ENCODE measurements around the gene POLR3H.
"Not testable (repeated sequence)": the region's sequence is repeated elsewhere in the genome, so short reads cannot be mapped to it uniquely, and the experiment has no call there.

POLR3H gene

DNA sequence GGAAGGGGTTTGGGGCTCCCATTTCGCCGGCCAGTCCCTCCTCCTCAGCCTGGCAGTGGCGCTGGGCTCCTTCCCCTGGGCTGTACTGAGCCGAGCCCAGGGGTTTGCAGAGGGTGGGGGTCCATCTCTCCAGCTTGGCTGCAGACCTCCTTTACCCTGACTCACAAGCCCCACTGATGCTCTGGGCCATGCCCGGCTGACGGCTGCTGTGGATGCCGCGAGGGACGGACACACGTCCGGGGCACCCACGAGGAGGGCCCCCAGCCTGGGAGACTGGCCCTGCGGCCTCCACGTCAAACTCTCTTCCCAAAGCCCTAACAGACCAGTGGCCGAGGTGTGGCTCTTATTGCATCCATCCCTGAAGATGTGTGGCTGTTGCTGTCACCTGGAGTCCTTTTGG lies 31.3 kb upstream of the POLR3H start:
- H3K4me1 Mint-ChIP-seq (ENCODE audit: low read depth in 2 of 2): no peaks in the 10 kb centered on the region
- H3K9me3 Mint-ChIP-seq: no peaks in the 10 kb centered on the region
- ATAC-seq (replicated peaks): no peak
- no peak for DNase-seq
- peaks cover 8% of the 10 kb centered on the region for H3K36me3 Mint-ChIP-seq (ENCODE audit: insufficient read depth)
- no peak overlapping the region for H3K4me3 Mint-ChIP-seq
- H3K27me3 Mint-ChIP-seq: no peaks in the 10 kb centered on the region
- H3K27ac Mint-ChIP-seq: peak overlapping the region in 1 of 2 donors; percentile 38

DNA sequence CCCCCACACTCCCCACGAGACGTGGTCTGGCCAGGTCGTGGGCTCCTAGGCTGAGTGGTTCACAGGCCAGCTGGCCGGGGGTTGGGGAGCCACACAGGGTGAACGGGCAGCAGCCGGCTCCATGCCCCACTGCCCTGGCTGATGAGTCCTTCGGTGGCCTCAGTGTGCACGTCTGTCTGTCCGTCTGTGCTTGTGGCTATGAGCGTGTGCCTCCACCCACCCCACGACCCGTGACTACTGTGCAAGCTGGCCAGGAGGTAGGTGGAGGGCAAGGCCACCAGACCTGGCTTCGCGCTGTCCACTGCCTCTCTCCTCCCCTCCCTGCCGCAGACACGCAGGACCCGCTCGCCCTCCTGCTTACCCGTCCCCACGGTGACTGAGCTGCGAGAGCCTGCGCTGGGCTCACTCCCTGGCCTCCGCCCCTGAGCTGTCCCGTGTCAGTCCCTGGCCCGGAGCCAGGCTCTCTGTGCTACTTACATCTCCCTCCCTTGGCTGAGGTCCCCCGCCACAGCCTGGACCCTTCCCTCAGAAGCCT lies 30.6 kb upstream of the POLR3H start:
- no peak for DNase-seq
- Mint-ChIP-seq H3K27ac (no peak overlapping the region), H3K4me3 (no peak overlapping the region), H3K4me1 (ENCODE audit: low read depth in 2 of 2) (no peaks in the 10 kb centered on the region), H3K27me3 (no peaks in the 10 kb centered on the region), H3K9me3 (no peaks in the 10 kb centered on the region), H3K36me3 (ENCODE audit: insufficient read depth) (peaks cover 8% of the 10 kb centered on the region)
- no peak for ATAC-seq (replicated peaks)

DNA sequence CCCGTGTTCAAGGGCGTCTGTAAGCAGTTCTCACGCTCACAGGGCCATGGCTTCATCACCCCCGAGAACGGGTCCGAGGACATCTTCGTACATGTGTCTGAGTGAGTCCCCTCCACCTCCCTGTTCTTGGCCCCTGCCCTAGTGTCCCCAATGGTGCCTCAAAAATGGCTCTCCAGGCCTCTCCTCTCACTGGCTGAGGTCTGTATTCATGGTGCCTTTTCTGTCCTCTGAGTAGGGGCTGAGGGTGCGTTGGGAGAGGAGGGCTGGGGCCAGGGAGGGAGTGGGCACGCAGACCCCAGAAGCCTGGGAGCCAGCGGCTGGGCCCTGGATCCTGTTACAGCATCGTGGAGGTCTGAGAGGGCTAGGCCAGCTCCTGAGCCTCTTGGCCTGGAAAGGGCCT lies 29.4 kb upstream of the POLR3H start:
- no peak overlapping the region for H3K4me3 Mint-ChIP-seq
- DNase-seq (no peak), ATAC-seq (replicated peaks) (no peak)
- peaks cover 8% of the 10 kb centered on the region for H3K36me3 Mint-ChIP-seq (ENCODE audit: insufficient read depth)
- H3K27me3 Mint-ChIP-seq: no peaks in the 10 kb centered on the region
- no peak overlapping the region for H3K27ac Mint-ChIP-seq
- no peaks in the 10 kb centered on the region for H3K9me3 Mint-ChIP-seq
- H3K4me1 Mint-ChIP-seq (ENCODE audit: low read depth in 2 of 2): no peaks in the 10 kb centered on the region

DNA sequence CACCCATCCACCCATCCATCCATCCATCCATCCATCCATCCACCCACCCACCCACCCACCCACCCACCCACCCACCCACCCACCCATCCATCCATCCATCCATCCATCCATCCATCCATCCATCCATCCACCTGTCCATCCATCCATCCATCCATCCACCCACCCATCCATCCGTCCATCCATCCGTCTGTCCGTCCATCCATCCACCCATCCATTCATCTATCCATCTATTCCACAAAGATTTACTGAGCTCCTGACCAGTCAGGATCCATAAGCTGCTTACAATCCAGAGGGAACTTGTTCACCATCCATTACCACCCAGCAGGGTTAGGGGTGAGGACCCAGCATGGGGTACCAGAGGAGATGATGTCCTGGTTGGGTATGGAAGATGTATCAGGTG lies 28.0 kb upstream of the POLR3H start:
- not testable (repeated sequence) for H3K9me3 Mint-ChIP-seq; H3K27me3 Mint-ChIP-seq; ATAC-seq (replicated peaks); DNase-seq; H3K36me3 Mint-ChIP-seq (ENCODE audit: insufficient read depth); H3K4me3 Mint-ChIP-seq; H3K4me1 Mint-ChIP-seq (ENCODE audit: low read depth in 2 of 2)
- peak overlapping the region in 1 of 2 donors; percentile 56 for H3K27ac Mint-ChIP-seq

DNA sequence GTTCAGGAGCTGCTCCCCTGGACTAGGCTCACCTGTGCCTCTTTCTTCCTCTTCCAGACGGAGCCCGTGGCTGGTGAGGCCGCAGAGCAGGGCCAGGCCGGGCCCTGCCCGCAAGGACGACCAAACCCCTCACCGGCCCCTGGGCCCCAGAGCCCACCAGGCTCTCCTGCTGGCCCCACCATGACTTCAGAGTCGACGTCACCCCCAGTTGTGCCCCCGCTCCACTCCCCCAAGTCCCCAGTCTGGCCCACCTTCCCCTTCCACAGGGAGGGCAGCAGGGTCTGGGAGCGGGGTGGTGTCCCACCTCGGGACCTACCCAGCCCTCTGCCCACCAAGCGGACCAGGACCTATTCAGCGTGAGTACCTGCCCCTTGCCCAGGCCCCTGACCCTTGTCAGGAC lies 27.5 kb upstream of the POLR3H start:
- Mint-ChIP-seq H3K4me1 (ENCODE audit: low read depth in 2 of 2) (no peaks in the 10 kb centered on the region), H3K27ac (no peak overlapping the region), H3K4me3 (no peak overlapping the region), H3K27me3 (no peaks in the 10 kb centered on the region), H3K36me3 (ENCODE audit: insufficient read depth) (peaks cover 3% of the 10 kb centered on the region), H3K9me3 (no peaks in the 10 kb centered on the region)
- no peak for ATAC-seq (replicated peaks)
- no peak for DNase-seq

DNA sequence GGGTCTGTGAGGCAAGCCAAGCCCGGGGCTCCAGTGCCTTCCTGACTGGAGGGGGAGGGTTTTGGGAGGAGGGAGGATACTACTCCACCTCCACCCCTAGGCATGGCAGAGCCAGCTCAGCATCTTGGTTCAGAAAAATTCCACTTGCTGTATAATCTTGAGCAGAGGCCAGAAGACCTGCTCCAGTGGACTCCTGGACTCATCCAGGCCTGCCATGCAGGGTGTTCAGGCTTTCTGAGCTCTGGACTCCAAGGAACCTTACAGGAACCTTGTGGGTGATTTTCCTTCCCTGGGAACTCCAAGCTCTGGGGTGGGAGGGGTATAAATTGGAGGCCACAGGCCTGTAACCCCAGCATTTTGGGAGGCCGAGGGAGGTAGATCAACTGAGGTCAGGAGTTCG lies 26.0 kb upstream of the POLR3H start:
- H3K27ac Mint-ChIP-seq: peak overlapping the region in 1 of 2 donors; percentile 44
- DNase-seq (no peak), ATAC-seq (replicated peaks) (no peak)
- H3K36me3 Mint-ChIP-seq (ENCODE audit: insufficient read depth): peaks cover 3% of the 10 kb centered on the region
- H3K4me3 Mint-ChIP-seq: no peak overlapping the region
- H3K27me3 Mint-ChIP-seq: no peaks in the 10 kb centered on the region
- no peaks in the 10 kb centered on the region for H3K9me3 Mint-ChIP-seq
- no peaks in the 10 kb centered on the region for H3K4me1 Mint-ChIP-seq (ENCODE audit: low read depth in 2 of 2)

DNA sequence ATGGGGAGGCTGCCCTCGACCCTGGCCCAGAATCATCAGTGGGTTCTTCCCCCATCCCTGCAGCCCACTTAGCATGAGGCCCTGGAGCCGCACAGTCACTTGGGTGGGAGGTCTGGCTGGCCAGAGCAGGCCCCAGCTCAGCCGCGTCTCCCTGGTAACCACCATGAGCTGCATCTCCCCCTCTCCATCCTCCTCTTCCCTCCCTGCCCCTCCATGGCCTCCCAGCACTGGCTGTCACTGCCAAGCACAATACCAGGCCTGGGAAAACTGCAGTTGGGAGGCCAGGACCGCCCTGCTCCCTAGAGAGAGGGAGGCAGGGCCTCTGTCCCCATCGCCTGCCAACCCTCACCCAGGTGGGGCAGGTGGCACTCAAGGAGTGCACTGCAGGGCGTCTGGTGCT lies 24.5 kb upstream of the POLR3H start:
- Mint-ChIP-seq H3K27me3 (no peaks in the 10 kb centered on the region), H3K4me1 (ENCODE audit: low read depth in 2 of 2) (no peaks in the 10 kb centered on the region), H3K4me3 (no peak overlapping the region), H3K27ac (no peak overlapping the region), H3K36me3 (ENCODE audit: insufficient read depth) (no peaks in the 10 kb centered on the region), H3K9me3 (no peaks in the 10 kb centered on the region)
- ATAC-seq (replicated peaks) (no peak), DNase-seq (no peak)

DNA sequence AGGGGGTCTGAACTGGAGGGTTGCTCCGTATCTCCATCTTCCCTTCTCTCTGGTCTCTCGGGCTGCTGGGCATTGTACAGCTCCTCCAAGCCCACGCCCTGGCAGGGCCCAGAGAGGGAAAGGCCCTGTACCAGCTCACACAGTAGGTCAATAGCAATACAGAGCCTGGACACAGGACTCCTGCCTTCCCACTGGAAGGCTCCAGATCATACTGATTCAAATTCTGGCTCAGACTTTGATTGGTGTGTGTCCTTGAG lies 23.2 kb upstream of the POLR3H start:
- no peaks in the 10 kb centered on the region for H3K9me3 Mint-ChIP-seq
- no peaks in the 10 kb centered on the region for H3K4me1 Mint-ChIP-seq (ENCODE audit: low read depth in 2 of 2)
- ATAC-seq (replicated peaks) (no peak), DNase-seq (no peak)
- H3K36me3 Mint-ChIP-seq (ENCODE audit: insufficient read depth): no peaks in the 10 kb centered on the region
- no peak overlapping the region for H3K27ac Mint-ChIP-seq
- no peak overlapping the region for H3K4me3 Mint-ChIP-seq
- H3K27me3 Mint-ChIP-seq: peaks cover 0 to 6% of the 10 kb centered on the region in 2 donors

DNA sequence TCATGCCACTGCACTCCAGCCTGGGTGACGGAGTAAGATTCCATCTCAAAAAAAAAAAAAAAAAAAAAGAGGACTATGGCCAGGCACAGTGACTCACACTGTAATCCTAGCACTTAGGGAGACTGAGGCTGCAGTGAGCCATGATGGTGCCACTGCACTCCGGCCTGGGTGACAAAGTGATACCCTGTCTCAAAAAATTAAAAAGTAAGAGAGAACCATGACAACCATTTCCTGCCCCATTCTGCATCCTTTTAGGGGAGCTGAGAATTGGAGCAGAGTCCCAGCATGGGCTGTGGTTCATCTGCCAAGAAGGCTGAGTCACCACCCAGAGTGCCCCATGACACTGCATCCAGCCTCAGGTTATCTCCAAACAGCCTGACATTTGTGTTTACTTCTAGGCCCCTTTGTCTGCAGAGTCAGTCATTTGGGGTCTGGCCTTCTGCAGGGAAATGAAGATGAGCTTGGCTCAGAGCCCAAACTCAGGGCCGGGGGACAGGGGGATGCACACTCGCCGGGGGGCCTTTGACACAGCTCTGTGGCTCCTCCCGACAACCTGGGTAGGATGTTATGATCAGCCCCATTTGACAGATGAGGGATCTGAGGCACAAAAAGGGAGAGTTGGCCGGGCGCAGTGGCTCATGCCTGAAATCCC lies 21.3 kb upstream of the POLR3H start:
- no peak overlapping the region for H3K4me3 Mint-ChIP-seq
- no peaks in the 10 kb centered on the region for H3K9me3 Mint-ChIP-seq
- H3K27me3 Mint-ChIP-seq: peaks cover 7 to 25% of the 10 kb centered on the region in 2 donors
- H3K36me3 Mint-ChIP-seq (ENCODE audit: insufficient read depth): no peaks in the 10 kb centered on the region
- H3K4me1 Mint-ChIP-seq (ENCODE audit: low read depth in 2 of 2): no peaks in the 10 kb centered on the region
- ATAC-seq (replicated peaks): peak; percentile 41
- H3K27ac Mint-ChIP-seq: no peak overlapping the region
- no peak for DNase-seq

DNA sequence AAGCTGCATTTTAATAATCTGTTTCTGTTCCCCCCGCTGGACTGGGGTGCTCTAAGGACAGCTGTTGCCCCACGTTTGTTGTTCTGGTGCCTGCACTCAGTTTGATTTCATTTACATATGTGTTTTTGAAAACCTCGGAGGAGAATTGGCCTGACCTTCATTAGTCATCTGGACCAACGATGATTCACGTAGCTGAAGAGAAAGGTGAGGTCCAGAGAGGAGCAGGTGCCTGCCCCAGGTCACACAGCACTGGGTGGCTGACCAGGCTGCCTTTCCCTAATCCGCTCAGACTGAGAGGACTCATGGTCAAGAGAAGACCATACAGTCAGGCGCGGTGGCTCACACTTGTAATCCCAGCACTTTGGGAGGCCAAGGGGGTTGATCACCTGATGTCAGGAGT lies 20.3 kb upstream of the POLR3H start:
- ATAC-seq (replicated peaks): no peak
- H3K4me1 Mint-ChIP-seq (ENCODE audit: low read depth in 2 of 2): no peaks in the 10 kb centered on the region
- peaks cover 7 to 35% of the 10 kb centered on the region in 2 donors for H3K27me3 Mint-ChIP-seq
- DNase-seq: no peak
- H3K4me3 Mint-ChIP-seq: no peak overlapping the region
- H3K27ac Mint-ChIP-seq: no peak overlapping the region
- no peaks in the 10 kb centered on the region for H3K9me3 Mint-ChIP-seq
- no peaks in the 10 kb centered on the region for H3K36me3 Mint-ChIP-seq (ENCODE audit: insufficient read depth)

DNA sequence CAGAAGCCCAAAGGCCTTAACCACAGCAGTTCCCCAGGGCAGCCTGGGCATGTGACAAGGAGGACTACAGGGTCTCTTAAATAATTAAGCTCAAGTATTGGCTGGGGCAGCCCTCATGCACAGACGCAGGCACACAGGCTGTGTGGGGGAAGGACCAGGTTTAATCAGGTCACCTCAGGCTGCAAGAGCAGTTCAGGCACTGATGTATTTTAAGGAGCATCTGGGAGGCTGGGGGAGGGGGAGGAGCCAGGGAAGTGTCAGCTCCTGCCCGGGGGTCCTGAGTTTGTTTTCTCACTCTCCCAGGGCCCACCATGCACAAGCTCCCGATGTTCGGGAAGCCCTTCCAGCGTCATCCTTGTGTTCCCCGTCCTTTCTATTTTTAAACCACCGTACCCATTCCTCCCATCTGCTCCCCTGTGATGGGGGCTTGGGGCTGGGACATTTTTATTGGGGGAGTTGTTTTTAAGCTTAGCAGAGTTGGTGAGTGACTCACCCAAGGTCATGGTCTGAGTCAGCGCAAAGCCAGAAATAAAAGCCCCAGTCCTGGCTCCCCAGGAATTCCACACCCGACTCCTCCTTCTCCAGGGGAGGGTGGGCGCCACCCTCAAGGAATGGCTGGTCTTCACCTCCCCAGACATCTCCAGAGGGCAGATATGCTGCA lies 18.9 kb upstream of the POLR3H start:
- Mint-ChIP-seq H3K4me3 (no peak overlapping the region), H3K36me3 (ENCODE audit: insufficient read depth) (no peaks in the 10 kb centered on the region), H3K9me3 (no peaks in the 10 kb centered on the region), H3K27ac (no peak overlapping the region), H3K27me3 (peaks cover 7 to 44% of the 10 kb centered on the region in 2 donors), H3K4me1 (ENCODE audit: low read depth in 2 of 2) (no peaks in the 10 kb centered on the region)
- ATAC-seq (replicated peaks): no peak
- no peak for DNase-seq

DNA sequence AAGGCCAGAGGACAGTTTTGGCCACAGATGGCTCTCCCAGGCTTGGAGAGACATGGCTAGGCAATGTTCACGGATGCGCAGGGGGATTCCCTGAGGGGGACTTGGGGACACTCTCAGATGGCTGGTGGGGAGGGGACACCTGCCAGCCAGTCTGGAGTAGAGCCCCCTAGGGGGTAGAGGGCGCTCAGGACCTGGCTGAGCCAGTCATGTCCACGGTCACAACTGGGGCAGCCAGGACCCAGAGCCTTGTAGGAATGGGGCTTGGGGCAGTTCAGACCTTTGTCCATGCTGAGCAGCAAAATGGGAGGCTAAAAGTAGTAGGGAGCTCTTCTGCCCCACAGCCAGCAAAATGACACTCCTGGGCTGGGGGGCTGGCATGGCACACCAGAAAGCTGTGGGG lies 18.2 kb upstream of the POLR3H start:
- no peaks in the 10 kb centered on the region for H3K4me1 Mint-ChIP-seq (ENCODE audit: low read depth in 2 of 2)
- no peaks in the 10 kb centered on the region for H3K9me3 Mint-ChIP-seq
- DNase-seq (no peak), ATAC-seq (replicated peaks) (no peak)
- no peak overlapping the region for H3K4me3 Mint-ChIP-seq
- no peaks in the 10 kb centered on the region for H3K36me3 Mint-ChIP-seq (ENCODE audit: insufficient read depth)
- H3K27ac Mint-ChIP-seq: no peak overlapping the region
- H3K27me3 Mint-ChIP-seq: peaks cover 13 to 51% of the 10 kb centered on the region in 2 donors

DNA sequence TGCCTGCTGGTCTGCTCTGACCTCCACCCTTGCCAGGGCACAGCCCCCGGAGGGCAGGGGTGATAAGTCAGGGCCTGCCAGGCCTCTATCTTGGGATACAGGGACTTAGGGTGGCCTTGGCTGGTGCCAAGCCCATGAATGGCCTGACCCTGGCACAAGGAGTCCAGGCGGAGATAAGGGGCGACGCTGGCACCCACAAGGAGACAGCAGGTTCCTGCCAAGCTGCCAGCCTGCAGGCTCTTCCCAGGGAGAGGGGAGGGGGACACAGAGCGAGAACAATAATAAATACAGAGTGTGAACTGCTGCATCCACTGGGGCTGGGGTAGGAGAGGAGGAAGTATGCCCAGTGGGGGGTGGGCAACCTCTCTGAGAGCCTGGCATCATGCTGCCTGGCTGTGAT lies 17.5 kb upstream of the POLR3H start:
- no peaks in the 10 kb centered on the region for H3K36me3 Mint-ChIP-seq (ENCODE audit: insufficient read depth)
- H3K9me3 Mint-ChIP-seq: no peaks in the 10 kb centered on the region
- no peaks in the 10 kb centered on the region for H3K4me1 Mint-ChIP-seq (ENCODE audit: low read depth in 2 of 2)
- peaks cover 16 to 58% of the 10 kb centered on the region in 2 donors for H3K27me3 Mint-ChIP-seq
- no peak overlapping the region for H3K4me3 Mint-ChIP-seq
- ATAC-seq (replicated peaks) (no peak), DNase-seq (no peak)
- H3K27ac Mint-ChIP-seq: no peak overlapping the region

DNA sequence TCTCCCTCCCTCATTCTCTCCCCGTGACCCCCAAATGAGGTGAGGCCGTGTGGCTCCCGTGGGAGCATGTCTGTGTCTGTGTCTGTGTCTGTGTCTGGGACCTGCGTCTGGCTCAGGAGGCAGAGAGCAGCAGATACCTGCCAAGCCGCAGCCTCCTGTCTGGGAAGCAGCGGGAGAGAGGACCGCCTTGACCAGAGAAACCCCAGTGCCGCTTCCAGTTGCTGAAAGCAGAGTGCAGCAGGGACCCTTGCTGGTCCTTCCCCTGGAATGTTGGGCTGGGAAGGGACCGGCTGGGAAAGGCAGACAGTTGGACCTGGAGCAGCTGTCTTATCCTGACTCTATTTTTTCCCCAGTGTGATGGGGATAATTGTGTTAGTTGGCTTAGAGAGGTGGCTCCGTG lies 17.1 kb upstream of the POLR3H start:
- Mint-ChIP-seq H3K36me3 (ENCODE audit: insufficient read depth) (no peaks in the 10 kb centered on the region), H3K4me3 (no peak overlapping the region), H3K27me3 (peaks cover 20 to 62% of the 10 kb centered on the region in 2 donors), H3K9me3 (no peaks in the 10 kb centered on the region), H3K27ac (no peak overlapping the region), H3K4me1 (ENCODE audit: low read depth in 2 of 2) (no peaks in the 10 kb centered on the region)
- ATAC-seq (replicated peaks) (no peak), DNase-seq (no peak)
